Liver (tissue), 9 donors: ENCODE data around the gene SECTM1. TPM values are rescaled to one million over a fixed set of nuclear protein-coding genes. Genes with fewer than 3 reads are reported as not detected.

ENCODE experiments used
- DNase-seq: peaks from one replicate; pipeline ENCODE4 v3.0.0-alpha.2; 2017; ENCODE audit warnings: low spot score
- H3K27ac ChIP-seq, 2 donors: one replicate each; pipeline ENCODE4 v1.7.0; 2013; ENCODE audit warnings: inconsistent platforms in 2 of 2, low read length in 2 of 2, control low read depth in 1 of 2, low read depth in 1 of 2, mild to moderate bottlenecking in 1 of 2
- H3K27me3 ChIP-seq, 4 donors: one replicate each; pipeline versions ENCODE4 v1.6.1 to v1.7.0; 2013; ENCODE audit warnings: low read length in 3 of 4, inconsistent platforms in 1 of 4, mild to moderate bottlenecking in 1 of 4, moderate library complexity in 1 of 4; ENCODE audit not compliant: control insufficient read depth in 4 of 4, insufficient read depth in 4 of 4
- H3K36me3 ChIP-seq, 4 donors: one replicate each; pipeline versions ENCODE4 v1.6.1 to v1.7.0; 2013; ENCODE audit warnings: low read length in 3 of 4, mild to moderate bottlenecking in 3 of 4, low read depth in 1 of 4, moderate library complexity in 1 of 4; ENCODE audit not compliant: control insufficient read depth in 4 of 4, insufficient read depth in 3 of 4
- H3K4me1 ChIP-seq, 4 donors: one replicate each; pipeline versions ENCODE4 v1.6.1 to v1.7.0; 2013; ENCODE audit warnings: low read length in 3 of 4, mild to moderate bottlenecking in 3 of 4, moderate library complexity in 1 of 4; ENCODE audit not compliant: control insufficient read depth in 4 of 4, insufficient read depth in 4 of 4
- H3K4me3 ChIP-seq, 3 donors: one replicate each; pipeline versions ENCODE4 v1.6.1 to v1.7.0; 2013; ENCODE audit warnings: low read length in 3 of 3, control low read depth in 1 of 3, low read depth in 1 of 3, mild to moderate bottlenecking in 1 of 3
- H3K9ac ChIP-seq, 2 donors: one replicate each; pipeline ENCODE4 v1.7.0; 2013; ENCODE audit warnings: low read length in 2 of 2, mild to moderate bottlenecking in 2 of 2, moderate library complexity in 2 of 2, control low read depth in 1 of 2, low read depth in 1 of 2
- H3K9me3 ChIP-seq, 4 donors: one replicate each; pipeline versions ENCODE4 v1.6.1 to v1.7.0; 2013; ENCODE audit warnings: low read length in 3 of 4; ENCODE audit not compliant: control insufficient read depth in 4 of 4
- EGR1 ChIP-seq, 2 donors: IDR thresholded peaks; 2 replicates each; pipeline ENCODE4 v1.6.1; 2016 to 2018; ENCODE audit warnings: antibody characterized with exemption in 2 of 2, low read depth in 2 of 2
- FOXA1 ChIP-seq: IDR thresholded peaks from 2 replicates; pipeline ENCODE4 v1.6.1; 2016; ENCODE audit warnings: antibody characterized with exemption
- FOXA2 ChIP-seq: IDR thresholded peaks from 2 replicates; pipeline ENCODE4 v1.6.1; 2016; ENCODE audit warnings: antibody characterized with exemption
- GABPA ChIP-seq, 2 donors: IDR thresholded peaks in 1 of 2; conservative IDR thresholded peaks in 1 of 2; 2 replicates each; pipeline ENCODE4 v1.6.1; 2016; ENCODE audit warnings: antibody characterized with exemption in 2 of 2, mild to moderate bottlenecking in 1 of 2, moderate library complexity in 1 of 2
- HNF4A ChIP-seq, 2 donors: conservative IDR thresholded peaks; 2 replicates each; pipeline ENCODE4 v1.6.1; 2016; ENCODE audit warnings: antibody characterized with exemption in 2 of 2, mild to moderate bottlenecking in 2 of 2
- HNF4G ChIP-seq: IDR thresholded peaks from 2 replicates; pipeline ENCODE4 v1.6.1; 2016; ENCODE audit warnings: antibody characterized with exemption
- JUND ChIP-seq, 2 donors: IDR thresholded peaks; 2 replicates each; pipeline ENCODE4 v1.6.1; 2016; ENCODE audit warnings: antibody characterized with exemption in 2 of 2
- MAX ChIP-seq: IDR thresholded peaks from 2 replicates; pipeline ENCODE4 v1.6.1; 2016; ENCODE audit warnings: antibody characterized with exemption
- NR2F2 ChIP-seq: IDR thresholded peaks from 2 replicates; pipeline ENCODE4 v1.6.1; 2016; ENCODE audit warnings: antibody characterized with exemption
- RAD21 ChIP-seq, 2 donors: IDR thresholded peaks; 2 replicates each; pipeline ENCODE4 v1.6.1; 2016; ENCODE audit warnings: antibody characterized with exemption in 2 of 2, mild to moderate bottlenecking in 2 of 2
- RXRA ChIP-seq, 2 donors: IDR thresholded peaks; 2 replicates each; pipeline ENCODE4 v1.6.1; 2017 to 2018; ENCODE audit warnings: antibody characterized with exemption in 2 of 2, mild to moderate bottlenecking in 1 of 2
- SP1 ChIP-seq: IDR thresholded peaks from 2 replicates; pipeline ENCODE4 v1.6.1; 2018; ENCODE audit warnings: antibody characterized with exemption, mild to moderate bottlenecking
- TAF1 ChIP-seq: conservative IDR thresholded peaks from 2 replicates; pipeline ENCODE4 v1.6.1; 2016; ENCODE audit warnings: antibody characterized with exemption, mild to moderate bottlenecking
- YY1 ChIP-seq: IDR thresholded peaks from 2 replicates; pipeline ENCODE4 v1.6.1; 2016; ENCODE audit warnings: antibody characterized with exemption, mild to moderate bottlenecking
- ZBTB33 ChIP-seq: IDR thresholded peaks from 2 replicates; pipeline ENCODE4 v1.6.1; 2016; ENCODE audit warnings: antibody characterized with exemption
- WGBS: extraction: QIAGEN DNeasy Blood & Tissue Kit; methylation state at CpG from one replicate; pipeline ENCODE4 v1.1.7; 2013; 5-methylcytosine and 5-hydroxymethylcytosine counted together
- polyA plus RNA-seq, 2 donors: library from polyadenylated mRNA; stranded (reverse) in 1 of 2; unstranded in 1 of 2; fragments of 200-250 nt in 1 of 2; fragments of >200 nt in 1 of 2; fragmentation: Nextera tagmentation in 1 of 2; extraction: Ambion mirVana in 1 of 2; gene quantifications; one replicate each; pipeline versions ENCODE4 v1.2.1 to v1.2.3, GENCODE V29; 2013 to 2015
- total RNA-seq, 2 donors: library from RNA; depleted of rRNA; stranded (reverse); fragments of >200 nt; gene quantifications; one replicate each; pipeline ENCODE4 v1.2.3, GENCODE V29; 2014
- TF ChIP-seq, protein P1 (sequence below): IDR thresholded peaks from 2 replicates; pipeline ENCODE4 v1.6.1; 2016; ENCODE audit warnings: antibody characterized with exemption, mild to moderate bottlenecking
- TF ChIP-seq, protein P2 (sequence below): fragments of 150-350 bp; IDR thresholded peaks from 2 replicates; pipeline ENCODE4 v1.5.1; 2017; ENCODE audit warnings: improper control_type of control experiment, low read depth, low read length; ENCODE audit not compliant: missing input control
- TF ChIP-seq, protein P3 (sequence below): IDR thresholded peaks from 2 replicates; pipeline ENCODE4 v1.6.1; 2016; ENCODE audit warnings: antibody characterized with exemption
- donor health status: healthy.
- donor health status: healthy.
- donor health status: healthy.
- donor health status: healthy.
- donor health status: healthy.

The SECTM1 gene
- total and polyA plus RNA-seq, 4 donors: 1.3 to 14.2 (median 4.6) TPM

GRCh38 chr17:82299452-82299851, 34.1 kb downstream of the SECTM1 start:
- no peak for DNase-seq
- TF ChIP-seq JUND (IDR thresholded peaks at IDR 0.05): no peak
- no peak for TF ChIP-seq SP1
- TF ChIP-seq, protein P1, sequence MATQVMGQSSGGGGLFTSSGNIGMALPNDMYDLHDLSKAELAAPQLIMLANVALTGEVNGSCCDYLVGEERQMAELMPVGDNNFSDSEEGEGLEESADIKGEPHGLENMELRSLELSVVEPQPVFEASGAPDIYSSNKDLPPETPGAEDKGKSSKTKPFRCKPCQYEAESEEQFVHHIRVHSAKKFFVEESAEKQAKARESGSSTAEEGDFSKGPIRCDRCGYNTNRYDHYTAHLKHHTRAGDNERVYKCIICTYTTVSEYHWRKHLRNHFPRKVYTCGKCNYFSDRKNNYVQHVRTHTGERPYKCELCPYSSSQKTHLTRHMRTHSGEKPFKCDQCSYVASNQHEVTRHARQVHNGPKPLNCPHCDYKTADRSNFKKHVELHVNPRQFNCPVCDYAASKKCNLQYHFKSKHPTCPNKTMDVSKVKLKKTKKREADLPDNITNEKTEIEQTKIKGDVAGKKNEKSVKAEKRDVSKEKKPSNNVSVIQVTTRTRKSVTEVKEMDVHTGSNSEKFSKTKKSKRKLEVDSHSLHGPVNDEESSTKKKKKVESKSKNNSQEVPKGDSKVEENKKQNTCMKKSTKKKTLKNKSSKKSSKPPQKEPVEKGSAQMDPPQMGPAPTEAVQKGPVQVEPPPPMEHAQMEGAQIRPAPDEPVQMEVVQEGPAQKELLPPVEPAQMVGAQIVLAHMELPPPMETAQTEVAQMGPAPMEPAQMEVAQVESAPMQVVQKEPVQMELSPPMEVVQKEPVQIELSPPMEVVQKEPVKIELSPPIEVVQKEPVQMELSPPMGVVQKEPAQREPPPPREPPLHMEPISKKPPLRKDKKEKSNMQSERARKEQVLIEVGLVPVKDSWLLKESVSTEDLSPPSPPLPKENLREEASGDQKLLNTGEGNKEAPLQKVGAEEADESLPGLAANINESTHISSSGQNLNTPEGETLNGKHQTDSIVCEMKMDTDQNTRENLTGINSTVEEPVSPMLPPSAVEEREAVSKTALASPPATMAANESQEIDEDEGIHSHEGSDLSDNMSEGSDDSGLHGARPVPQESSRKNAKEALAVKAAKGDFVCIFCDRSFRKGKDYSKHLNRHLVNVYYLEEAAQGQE: no peak
- no peak for TF ChIP-seq YY1
- TF ChIP-seq ZBTB33: no peak
- no peak for TF ChIP-seq MAX
- TF ChIP-seq, protein P2, sequence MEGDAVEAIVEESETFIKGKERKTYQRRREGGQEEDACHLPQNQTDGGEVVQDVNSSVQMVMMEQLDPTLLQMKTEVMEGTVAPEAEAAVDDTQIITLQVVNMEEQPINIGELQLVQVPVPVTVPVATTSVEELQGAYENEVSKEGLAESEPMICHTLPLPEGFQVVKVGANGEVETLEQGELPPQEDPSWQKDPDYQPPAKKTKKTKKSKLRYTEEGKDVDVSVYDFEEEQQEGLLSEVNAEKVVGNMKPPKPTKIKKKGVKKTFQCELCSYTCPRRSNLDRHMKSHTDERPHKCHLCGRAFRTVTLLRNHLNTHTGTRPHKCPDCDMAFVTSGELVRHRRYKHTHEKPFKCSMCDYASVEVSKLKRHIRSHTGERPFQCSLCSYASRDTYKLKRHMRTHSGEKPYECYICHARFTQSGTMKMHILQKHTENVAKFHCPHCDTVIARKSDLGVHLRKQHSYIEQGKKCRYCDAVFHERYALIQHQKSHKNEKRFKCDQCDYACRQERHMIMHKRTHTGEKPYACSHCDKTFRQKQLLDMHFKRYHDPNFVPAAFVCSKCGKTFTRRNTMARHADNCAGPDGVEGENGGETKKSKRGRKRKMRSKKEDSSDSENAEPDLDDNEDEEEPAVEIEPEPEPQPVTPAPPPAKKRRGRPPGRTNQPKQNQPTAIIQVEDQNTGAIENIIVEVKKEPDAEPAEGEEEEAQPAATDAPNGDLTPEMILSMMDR: no peak
- TF ChIP-seq, protein P3, sequence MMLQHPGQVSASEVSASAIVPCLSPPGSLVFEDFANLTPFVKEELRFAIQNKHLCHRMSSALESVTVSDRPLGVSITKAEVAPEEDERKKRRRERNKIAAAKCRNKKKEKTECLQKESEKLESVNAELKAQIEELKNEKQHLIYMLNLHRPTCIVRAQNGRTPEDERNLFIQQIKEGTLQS: no peak
- TF ChIP-seq HNF4A (conservative IDR thresholded peaks at IDR 0.05): no peak
- TF ChIP-seq NR2F2: no peak
- TF ChIP-seq TAF1: no peak
- TF ChIP-seq GABPA (IDR thresholded peaks at IDR 0.05 in 1 of 2, conservative IDR thresholded peaks at IDR 0.05 in 1 of 2): no peak
- no peak for TF ChIP-seq FOXA2
- TF ChIP-seq EGR1 (IDR thresholded peaks at IDR 0.05; ENCODE audit: low read depth in 2 of 2): no peak
- TF ChIP-seq FOXA1: no peak
- TF ChIP-seq HNF4G: no peak
- no peak for TF ChIP-seq RAD21 (IDR thresholded peaks at IDR 0.05)
- TF ChIP-seq RXRA (IDR thresholded peaks at IDR 0.05): no peak
- no peak overlapping the region for H3K27ac ChIP-seq
- WGBS: 94% methylated on average over 10 of the region's 10 CpGs
- H3K27me3 ChIP-seq: no peaks in the 10 kb centered on the region
- peaks cover 9 to 39% (median 24%) of the 10 kb centered on the region in 4 donors for H3K4me1 ChIP-seq
- H3K36me3 ChIP-seq: no peaks in the 10 kb centered on the region
- H3K9ac ChIP-seq: no peak overlapping the region
- H3K9me3 ChIP-seq: no peaks in the 10 kb centered on the region
- no peak overlapping the region for H3K4me3 ChIP-seq
